MM.1S (cell line): ENCODE measurements around the gene CBX6.

ENCODE experiments used
- DNase-seq: peaks from one replicate; pipeline ENCODE4 v3.0.0-alpha.2; 2015
- H2AFZ ChIP-seq: fragments of 300-600 bp; sonication (generic); 2 replicates; pipeline ENCODE4 v1.6.0; 2016; ENCODE audit warnings: antibody characterized with exemption, low read length
- H3F3A ChIP-seq: fragments of 300-600 bp; sonication (generic); 2 replicates; pipeline ENCODE4 v1.6.1; 2016; ENCODE audit warnings: mild to moderate bottlenecking, antibody characterized with exemption, low read length, moderate library complexity, mixed read lengths; ENCODE audit not compliant: insufficient read depth
- H3K27ac ChIP-seq: fragments of 300-600 bp; sonication (generic); 2 replicates; pipeline ENCODE4 v1.5.1; 2016; ENCODE audit warnings: mild to moderate bottlenecking, low read length
- H3K27me3 ChIP-seq: fragments of 300-600 bp; sonication (generic); replicated peaks from 2 replicates; pipeline ENCODE4 v1.6.0; 2016; ENCODE audit warnings: low read length; ENCODE audit not compliant: insufficient read depth
- H3K36me3 ChIP-seq: fragments of 300-600 bp; sonication (generic); replicated peaks from 2 replicates; pipeline ENCODE4 v1.6.1; 2016; ENCODE audit warnings: mild to moderate bottlenecking, low read length, mixed read lengths; ENCODE audit not compliant: insufficient read depth
- H3K4me1 ChIP-seq: fragments of 300-600 bp; sonication (generic); 2 replicates; pipeline ENCODE4 v1.6.1; 2016; ENCODE audit warnings: low read length, mixed read lengths
- H3K4me2 ChIP-seq: fragments of 300-600 bp; sonication (generic); 2 replicates; pipeline ENCODE4 v1.6.0; 2016; ENCODE audit warnings: low read depth, low read length
- H3K4me3 ChIP-seq: fragments of 300-600 bp; sonication (generic); 2 replicates; pipeline ENCODE4 v1.5.1; 2016; ENCODE audit warnings: low read length, mixed read lengths
- H3K79me2 ChIP-seq: fragments of 300-600 bp; sonication (generic); 2 replicates; pipeline ENCODE4 v1.6.1; 2016; ENCODE audit warnings: mixed run types, low read length, mixed read lengths
- H3K9ac ChIP-seq: fragments of 300-600 bp; sonication (generic); 2 replicates; pipeline ENCODE4 v1.6.1; 2016; ENCODE audit warnings: low read length, mixed read lengths
- H3K9me2 ChIP-seq: fragments of 300-600 bp; sonication (generic); replicated peaks from 2 replicates; pipeline ENCODE4 v1.6.1; 2016; ENCODE audit warnings: mild to moderate bottlenecking, low read length, mixed read lengths; ENCODE audit not compliant: insufficient read depth
- H3K9me3 ChIP-seq: fragments of 300-600 bp; sonication (generic); replicated peaks from 2 replicates; pipeline ENCODE4 v1.6.1; 2016; ENCODE audit warnings: mild to moderate bottlenecking, low read length, mixed read lengths; ENCODE audit not compliant: insufficient read depth
- H4K20me1 ChIP-seq: fragments of 300-600 bp; sonication (generic); 2 replicates; pipeline ENCODE4 v1.6.1; 2016; ENCODE audit warnings: mild to moderate bottlenecking, low read length, moderate library complexity, mixed read lengths; ENCODE audit not compliant: insufficient read depth
- EZH2 ChIP-seq: fragments of 300-600 bp; sonication (generic); optimal IDR thresholded peaks from 2 replicates; pipeline ENCODE3; 2017; ENCODE audit warnings: low read depth, mild to moderate bottlenecking, antibody characterized with exemption, low read length, mixed read lengths
- EZH2phosphoT487 ChIP-seq: fragments of 300-600 bp; sonication (generic); IDR thresholded peaks from 2 replicates; pipeline ENCODE4 v1.6.1; 2018; ENCODE audit warnings: antibody characterized with exemption, low read length
- TF ChIP-seq, protein P1 (sequence below): fragments of 300-600 bp; sonication (generic); IDR thresholded peaks from 2 replicates; pipeline ENCODE4 v1.5.1; 2016; ENCODE audit warnings: antibody characterized with exemption, low read length, mixed read lengths

The CBX6 gene

DNA sequence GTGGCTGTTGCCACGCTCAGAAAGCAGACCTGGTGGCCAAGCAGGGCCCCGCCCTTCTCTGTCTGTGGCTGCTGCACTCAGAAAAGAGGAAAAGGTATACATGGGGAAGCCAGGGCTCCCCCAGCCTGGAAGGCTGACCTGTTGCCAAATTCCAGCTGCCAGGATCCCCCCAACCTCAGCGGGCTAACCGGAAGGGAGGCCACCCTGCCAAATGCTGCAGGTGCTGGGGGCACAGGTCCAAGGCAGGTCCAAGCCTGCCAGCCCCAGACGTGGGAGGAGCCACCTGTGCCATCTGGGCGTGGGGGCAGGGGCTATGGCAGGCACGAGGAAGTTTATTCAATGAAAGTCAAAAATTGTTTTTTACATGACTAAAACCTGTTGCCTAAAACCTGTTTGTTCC, 30.8 kb downstream of the CBX6 start:
- H3K79me2 ChIP-seq: no peaks in the 10 kb centered on the region
- H3K9ac ChIP-seq: no peak overlapping the region
- no peak for DNase-seq
- H3K27ac ChIP-seq: no peak overlapping the region
- no peaks in the 10 kb centered on the region for H3K9me2 ChIP-seq
- H4K20me1 ChIP-seq: no peaks in the 10 kb centered on the region
- H3K36me3 ChIP-seq: no peaks in the 10 kb centered on the region
- no peaks in the 10 kb centered on the region for H3K9me3 ChIP-seq
- no peaks in the 10 kb centered on the region for H3K4me1 ChIP-seq
- no peak overlapping the region for H2AFZ ChIP-seq
- no peak overlapping the region for H3K4me2 ChIP-seq
- H3K4me3 ChIP-seq: no peak overlapping the region
- H3F3A ChIP-seq: no peaks in the 10 kb centered on the region
- TF ChIP-seq EZH2phosphoT487 (no peak), EZH2 (no peak)
- TF ChIP-seq, protein P1, sequence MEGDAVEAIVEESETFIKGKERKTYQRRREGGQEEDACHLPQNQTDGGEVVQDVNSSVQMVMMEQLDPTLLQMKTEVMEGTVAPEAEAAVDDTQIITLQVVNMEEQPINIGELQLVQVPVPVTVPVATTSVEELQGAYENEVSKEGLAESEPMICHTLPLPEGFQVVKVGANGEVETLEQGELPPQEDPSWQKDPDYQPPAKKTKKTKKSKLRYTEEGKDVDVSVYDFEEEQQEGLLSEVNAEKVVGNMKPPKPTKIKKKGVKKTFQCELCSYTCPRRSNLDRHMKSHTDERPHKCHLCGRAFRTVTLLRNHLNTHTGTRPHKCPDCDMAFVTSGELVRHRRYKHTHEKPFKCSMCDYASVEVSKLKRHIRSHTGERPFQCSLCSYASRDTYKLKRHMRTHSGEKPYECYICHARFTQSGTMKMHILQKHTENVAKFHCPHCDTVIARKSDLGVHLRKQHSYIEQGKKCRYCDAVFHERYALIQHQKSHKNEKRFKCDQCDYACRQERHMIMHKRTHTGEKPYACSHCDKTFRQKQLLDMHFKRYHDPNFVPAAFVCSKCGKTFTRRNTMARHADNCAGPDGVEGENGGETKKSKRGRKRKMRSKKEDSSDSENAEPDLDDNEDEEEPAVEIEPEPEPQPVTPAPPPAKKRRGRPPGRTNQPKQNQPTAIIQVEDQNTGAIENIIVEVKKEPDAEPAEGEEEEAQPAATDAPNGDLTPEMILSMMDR: no peak
- H3K27me3 ChIP-seq: peaks cover 87% of the 10 kb centered on the region

DNA sequence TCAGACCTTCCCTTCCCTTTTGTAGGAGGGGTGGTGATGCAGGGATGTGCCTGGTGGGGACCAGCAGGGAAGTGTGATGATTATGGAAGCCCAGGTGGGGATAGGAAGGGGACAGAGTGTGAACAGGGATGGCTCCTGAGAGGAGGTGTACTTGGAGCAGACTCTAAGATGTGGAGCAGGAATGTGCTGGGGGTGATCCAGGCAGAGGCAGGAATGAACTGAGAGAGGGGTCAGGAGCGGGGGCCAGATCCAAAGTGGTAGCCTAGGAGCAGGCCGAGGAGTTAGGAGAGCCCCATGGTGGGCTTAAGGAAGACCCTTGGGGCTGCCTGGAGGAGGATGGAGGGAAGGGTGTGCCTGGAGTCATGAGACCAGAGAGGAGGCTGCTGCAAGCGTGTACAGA, 31.9 kb downstream of the CBX6 start:
- Histone ChIP-seq H3K36me3 (no peaks in the 10 kb centered on the region), H3K79me2 (no peaks in the 10 kb centered on the region), H2AFZ (no peak overlapping the region), H4K20me1 (no peaks in the 10 kb centered on the region), H3K9me3 (no peaks in the 10 kb centered on the region), H3K4me1 (no peaks in the 10 kb centered on the region), H3K4me3 (no peak overlapping the region), H3K9me2 (no peaks in the 10 kb centered on the region), H3F3A (no peaks in the 10 kb centered on the region), H3K27me3 (peaks cover 87% of the 10 kb centered on the region), H3K9ac (no peak overlapping the region), H3K4me2 (no peak overlapping the region), H3K27ac (no peak overlapping the region)
- no peak for TF ChIP-seq EZH2phosphoT487
- TF ChIP-seq, protein P1: no peak
- no peak for TF ChIP-seq EZH2
- no peak for DNase-seq

DNA sequence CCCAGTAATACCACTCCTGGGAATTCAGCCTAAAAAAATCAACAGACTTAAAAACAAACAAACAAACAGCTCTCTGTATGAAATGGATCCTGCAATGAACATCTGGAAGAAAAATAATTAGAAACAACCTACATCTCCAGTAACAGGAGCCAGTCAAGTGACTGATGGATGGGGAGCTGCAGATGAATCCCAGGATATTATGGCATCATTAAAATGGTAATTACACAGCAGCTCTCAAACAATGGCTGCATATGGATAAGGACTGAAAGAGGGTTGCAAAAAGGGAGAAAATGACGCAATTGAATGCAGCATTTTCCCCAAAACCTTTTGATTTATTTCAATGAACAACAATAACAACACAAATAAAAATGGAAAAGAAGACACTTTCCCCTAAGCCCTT, 32.3 kb downstream of the CBX6 start:
- H3K9ac ChIP-seq: no peak overlapping the region
- H3K79me2 ChIP-seq: no peaks in the 10 kb centered on the region
- H3K9me3 ChIP-seq: no peaks in the 10 kb centered on the region
- peaks cover 87% of the 10 kb centered on the region for H3K27me3 ChIP-seq
- H3K9me2 ChIP-seq: no peaks in the 10 kb centered on the region
- H3K36me3 ChIP-seq: no peaks in the 10 kb centered on the region
- TF ChIP-seq EZH2phosphoT487 (no peak), EZH2 (no peak)
- TF ChIP-seq, protein P1: no peak
- no peak overlapping the region for H3K27ac ChIP-seq
- H3F3A ChIP-seq: no peaks in the 10 kb centered on the region
- no peaks in the 10 kb centered on the region for H4K20me1 ChIP-seq
- DNase-seq: no peak
- H3K4me3 ChIP-seq: no peak overlapping the region
- H3K4me1 ChIP-seq: no peaks in the 10 kb centered on the region
- no peak overlapping the region for H3K4me2 ChIP-seq
- no peak overlapping the region for H2AFZ ChIP-seq
